ENCODE data around the gene FNDC3B. TPM values are rescaled to one million over a fixed set of nuclear protein-coding genes. Genes with fewer than 3 reads are reported as not detected.

Gene FNDC3B
- total RNA-seq, 1 donor = 221 TPM

GRCh38 chr3:172031996-172032395, 7.4 kb upstream of the FNDC3B start:
- no peak overlapping the region for H3K4me3 ChIP-seq (ENCODE audit: low read depth, low read length)
- TF ChIP-seq CTCF (IDR thresholded peaks at IDR 0.05; ENCODE audit: insufficient read depth, low read depth, low read length) = no peak
- peak; percentile 71 for DNase-seq (ENCODE audit: low read depth)

GRCh38 chr3:172033396-172033795, 6.0 kb upstream of the FNDC3B start:
- H3K4me3 ChIP-seq (ENCODE audit: low read depth, low read length) = no peak overlapping the region
- no peak for DNase-seq (ENCODE audit: low read depth)
- no peak for TF ChIP-seq CTCF (IDR thresholded peaks at IDR 0.05; ENCODE audit: insufficient read depth, low read depth, low read length)

- no peak for DNase-seq (ENCODE audit: low read depth)
- H3K4me3 ChIP-seq (ENCODE audit: low read depth, low read length) = no peak overlapping the region
- peak; percentile 48 for TF ChIP-seq CTCF (IDR thresholded peaks at IDR 0.05; ENCODE audit: insufficient read depth, low read depth, low read length)
These were observed 4.3 kb upstream of the FNDC3B start for GRCh38 chr3:172034786-172035685.

- no peak for TF ChIP-seq CTCF (IDR thresholded peaks at IDR 0.05; ENCODE audit: insufficient read depth, low read depth, low read length)
- H3K4me3 ChIP-seq (ENCODE audit: low read depth, low read length) = no peak overlapping the region
- DNase-seq (ENCODE audit: low read depth) = no peak
These were observed 2.7 kb upstream of the FNDC3B start for GRCh38 chr3:172036541-172037215.

GRCh38 chr3:172038798-172039435, 461 bp upstream of the FNDC3B start:
- H3K4me3 ChIP-seq (ENCODE audit: low read depth, low read length) = peak overlapping the region; percentile 74
- no peak for TF ChIP-seq CTCF (IDR thresholded peaks at IDR 0.05; ENCODE audit: insufficient read depth, low read depth, low read length)
- DNase-seq (ENCODE audit: low read depth) = peak; percentile 77

- H3K4me3 ChIP-seq (ENCODE audit: low read depth, low read length) = peak overlapping the region; percentile 74
- peak; percentile 36 for TF ChIP-seq CTCF (IDR thresholded peaks at IDR 0.05; ENCODE audit: insufficient read depth, low read depth, low read length)
- peak; percentile 94 for DNase-seq (ENCODE audit: low read depth)
These were observed 951 bp downstream of the FNDC3B start for GRCh38 chr3:172040078-172040980.
